Hematopoietic multipotent progenitor cell (in vitro differentiated cells): ENCODE measurements around the gene MT1X. TPM values are rescaled to one million over a fixed set of nuclear protein-coding genes. Genes with fewer than 3 reads are reported as not detected.

Experiments
- DNase-seq, 3 donors: peaks; one replicate each; pipeline ENCODE4 v3.0.0-alpha.2; 2011 to 2015; ENCODE audit warnings: low read depth in 2 of 3, low spot score in 2 of 3
- total RNA-seq: library from RNA; depleted of rRNA; stranded (reverse); fragments of >200 nt; gene quantifications from one replicate; pipeline ENCODE4 v1.2.3, GENCODE V29; 2012

The MT1X gene
- total RNA-seq, result 54.1 TPM

- peak; percentile 60 to 83 (median 67) for DNase-seq
Observed at GRCh38 chr16:56681939-56682702, at the start of gene MT1X. Gene MT1X (plus strand): TSS chr16:56682470. CDS start chr16:56682541, 71 bp downstream.

DNA sequence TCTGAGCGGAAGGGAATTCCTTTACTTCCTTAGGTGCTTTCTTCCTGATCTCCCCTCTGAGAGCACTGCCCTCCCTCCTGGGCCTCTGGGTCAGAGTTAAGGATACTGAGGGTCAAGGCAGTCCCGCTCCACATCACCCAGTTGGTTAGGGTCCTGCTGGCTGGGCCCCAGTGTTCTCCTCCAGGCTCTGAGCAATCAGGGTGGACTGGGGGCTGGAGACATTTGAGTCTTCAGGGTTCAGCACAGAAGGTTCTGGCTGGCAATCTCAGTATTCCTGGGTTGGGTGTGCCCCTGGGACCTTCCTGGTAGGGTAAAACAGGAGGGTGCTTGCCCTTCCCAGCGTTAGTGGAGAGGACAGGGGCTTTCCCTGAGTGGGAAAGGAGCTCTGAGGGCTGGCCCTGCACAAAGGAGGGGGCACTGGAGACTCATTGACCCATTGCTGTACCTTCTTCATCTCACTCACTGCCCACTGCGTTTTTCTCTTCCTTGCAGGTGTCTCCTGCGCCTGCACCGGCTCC lies 49.4 kb upstream of the MT1X start:
- no peak for DNase-seq

DNA sequence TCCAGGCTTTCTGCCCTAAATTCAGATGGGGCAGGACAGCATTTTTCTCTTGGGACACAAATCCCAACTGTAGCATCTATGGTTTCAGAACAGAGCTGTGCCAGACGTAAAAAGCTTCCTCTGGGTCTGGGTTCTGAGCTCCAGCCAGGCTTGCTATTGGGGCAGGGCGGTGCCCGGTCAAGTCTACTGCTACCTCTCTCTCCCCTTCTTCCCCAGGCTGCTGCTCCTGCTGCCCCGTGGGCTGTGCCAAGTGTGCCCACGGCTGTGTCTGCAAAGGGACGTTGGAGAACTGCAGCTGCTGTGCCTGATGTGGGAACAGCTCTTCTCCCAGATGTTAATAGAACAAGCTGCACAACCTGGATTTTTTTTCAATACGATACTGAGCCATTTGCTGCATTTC lies 48.7 kb upstream of the MT1X start:
- DNase-seq, result no peak

DNA sequence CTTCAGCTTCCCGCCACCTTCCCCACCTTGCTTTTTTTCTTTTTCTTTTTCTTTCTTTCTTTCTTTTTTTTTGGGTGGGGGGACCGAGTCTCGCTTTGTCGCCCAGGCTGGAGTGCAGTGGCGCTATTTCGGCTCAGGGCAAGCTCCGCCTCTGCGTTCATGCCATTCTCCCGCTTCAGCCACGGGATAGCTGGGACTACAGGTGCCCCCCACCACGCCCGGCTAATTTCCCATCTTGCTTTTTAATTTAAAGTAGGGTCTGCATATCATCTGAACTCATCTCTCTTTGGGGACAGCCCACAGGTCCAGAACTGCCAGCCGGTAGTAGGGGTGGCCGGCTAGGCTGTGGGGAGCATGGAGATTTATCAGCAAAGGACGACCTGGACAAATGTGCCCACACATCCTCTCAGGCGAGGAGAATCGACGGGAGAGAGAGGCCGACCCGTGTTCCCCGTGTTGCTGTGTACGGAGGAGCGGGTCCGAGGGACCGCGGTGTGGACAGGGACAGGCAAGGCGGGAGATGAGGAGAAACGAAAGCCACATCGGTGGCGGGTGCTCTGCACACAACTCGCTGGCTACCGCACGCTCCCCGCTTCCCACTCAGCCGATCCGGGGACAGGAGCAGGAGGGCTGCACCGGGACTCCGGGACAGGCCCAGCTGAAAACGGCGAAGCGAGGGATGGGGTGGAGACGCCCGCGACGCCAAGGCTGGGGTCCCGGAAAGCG lies 47.4 kb upstream of the MT1X start:
- no peak for DNase-seq

DNA sequence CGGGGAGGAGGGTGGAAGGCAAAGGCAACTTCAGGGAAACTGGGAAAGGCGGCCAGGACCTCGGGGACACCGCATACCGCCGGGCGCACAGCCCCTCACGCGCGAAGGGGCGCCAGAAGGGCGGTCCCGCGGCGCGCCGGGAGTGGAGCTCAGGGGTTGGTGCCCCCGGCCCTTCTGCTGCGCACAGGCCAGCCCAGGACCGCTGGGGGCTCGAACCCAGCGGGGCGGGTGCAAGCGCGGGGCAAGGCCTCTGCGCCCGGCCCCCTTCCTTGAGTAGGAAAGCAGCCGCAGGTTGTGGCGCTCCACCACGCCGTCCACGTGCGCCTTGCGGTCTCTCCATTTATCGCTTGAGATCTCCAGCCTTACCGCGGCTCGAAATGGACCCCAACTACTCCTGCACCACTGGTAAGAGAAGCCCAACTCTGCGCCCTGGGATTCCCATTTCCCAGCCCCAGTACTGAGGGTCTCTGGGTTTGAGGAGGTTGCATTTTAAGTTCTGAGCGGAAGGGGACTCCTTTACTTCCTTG lies 46.8 kb upstream of the MT1X start:
- DNase-seq, result no peak

GRCh38 chr16:56636616-56637413 lies 45.5 kb upstream of the MT1X start:
- no peak for DNase-seq

GRCh38 chr16:56637814-56638750 lies 44.2 kb upstream of the MT1X start, which contains the start of gene MT1A:
Gene MT1A (plus strand): TSS chr16:56638666. CDS start chr16:56638739, 73 bp downstream.
- DNase-seq, result no peak

GRCh38 chr16:56639045-56639444 lies 43.2 kb upstream of the MT1X start:
- DNase-seq, result no peak

DNA sequence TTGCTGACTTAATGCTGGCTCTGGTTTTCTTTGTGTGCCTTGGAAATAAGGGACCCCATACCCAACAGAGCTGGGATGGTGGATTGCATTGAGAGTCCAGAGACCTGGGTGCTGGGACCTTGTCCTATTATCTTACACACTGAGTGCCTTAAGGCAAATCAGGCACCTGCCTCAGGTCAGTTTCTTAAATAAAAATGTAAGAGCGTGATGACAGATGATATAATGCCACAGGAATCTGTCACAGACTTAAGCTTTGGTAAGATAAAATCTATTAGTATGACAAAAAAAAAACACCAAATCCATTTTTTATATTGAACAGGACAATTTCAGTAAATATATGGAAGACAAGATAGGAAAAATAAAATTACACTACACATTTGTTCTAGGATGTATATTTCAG lies 42.2 kb upstream of the MT1X start:
- DNase-seq, result no peak

- DNase-seq, result no peak
Observed at GRCh38 chr16:56641166-56641565, 41.1 kb upstream of the MT1X start.

- no peak for DNase-seq
Observed at GRCh38 chr16:56643080-56643778, 39.0 kb upstream of the MT1X start.

DNA sequence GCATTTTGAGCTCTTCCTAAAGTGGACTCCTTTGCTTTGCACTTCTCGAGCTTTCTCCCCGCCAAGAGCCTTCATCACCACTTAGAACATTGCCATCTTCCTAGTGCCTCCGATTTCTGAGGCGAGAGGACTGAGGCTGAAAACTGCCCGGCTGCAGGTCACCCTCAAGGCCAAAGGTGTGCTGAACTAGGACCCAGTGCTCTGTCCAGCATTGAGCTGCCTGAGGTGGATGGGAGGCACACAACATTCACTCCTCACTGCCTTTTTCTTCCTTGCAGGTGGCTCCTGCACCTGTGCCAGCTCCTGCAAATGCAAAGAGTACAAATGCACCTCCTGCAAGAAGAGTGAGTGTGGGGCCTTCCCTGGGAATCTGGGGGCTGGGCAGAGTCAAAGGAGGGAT lies 38.4 kb upstream of the MT1X start:
- DNase-seq, result no peak

- no peak for DNase-seq
Observed at GRCh38 chr16:56645311-56645710, 37.0 kb upstream of the MT1X start.

DNA sequence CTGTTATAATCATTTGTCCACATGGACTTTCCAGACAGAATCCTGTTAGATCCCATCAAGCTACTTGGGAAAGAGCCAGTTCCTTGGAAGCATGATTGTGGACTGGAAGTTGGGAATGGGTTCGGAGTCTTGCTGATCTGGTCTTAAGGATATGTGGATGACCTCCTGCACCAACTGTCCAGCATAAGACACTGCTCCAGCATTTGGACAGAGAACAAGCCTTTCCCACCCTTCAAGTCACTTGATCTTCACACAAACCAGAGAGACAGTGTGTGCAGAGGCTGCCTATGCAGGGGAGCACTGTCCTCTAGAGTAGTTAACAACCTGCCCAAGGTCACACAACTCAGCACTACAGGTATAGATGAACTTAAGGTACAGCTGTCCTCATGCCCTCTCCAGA lies 36.4 kb upstream of the MT1X start:
- no peak for DNase-seq

GRCh38 chr16:56647641-56648431 lies 34.4 kb upstream of the MT1X start:
- DNase-seq, result no peak

GRCh38 chr16:56649271-56649670 lies 33.0 kb upstream of the MT1X start:
- DNase-seq, result no peak

GRCh38 chr16:56649820-56650219 lies 32.5 kb upstream of the MT1X start:
- no peak for DNase-seq

DNA sequence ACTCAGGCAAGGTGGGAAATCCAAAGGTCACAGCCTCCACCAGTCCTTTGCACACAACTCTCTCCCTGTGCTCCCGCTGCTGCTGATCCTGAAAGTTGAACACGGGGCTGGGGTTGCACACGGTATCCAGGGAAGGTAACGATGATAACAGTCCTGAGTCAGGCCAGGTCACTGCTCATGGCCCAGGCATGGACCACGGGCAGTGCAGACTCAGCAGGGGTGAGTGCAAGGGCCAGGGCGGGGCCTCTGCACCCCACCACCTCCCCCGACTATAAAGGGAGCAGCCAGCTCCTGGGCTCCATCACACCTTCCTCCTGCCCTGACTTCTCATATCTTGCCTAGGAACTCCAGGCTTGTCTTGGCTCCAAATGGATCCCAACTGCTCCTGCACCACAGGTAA lies 30.7 kb upstream of the MT1X start, which contains the start of gene MT1B:
MT1B (plus strand) TSS at position 301 of the 400 bp plus-strand sequence; CDS start at position 369, 68 bp downstream.
- no peak for DNase-seq
